ENCODE data around the gene MAP3K13.
"Not testable (repeated sequence)": the region's sequence is repeated elsewhere in the genome, so short reads cannot be mapped to it uniquely, and the experiment has no call there.

The MAP3K13 gene

GRCh38 chr3:185399737-185400667 is 37.1 kb downstream of the MAP3K13 start:
- peak in 1 of 3 donors; percentile 9 for DNase-seq

- no peak for DNase-seq
Measured at GRCh38 chr3:185400866-185401265, 37.9 kb downstream of the MAP3K13 start.

- DNase-seq = no peak
Measured at GRCh38 chr3:185401319-185401955, 38.5 kb downstream of the MAP3K13 start.

GRCh38 chr3:185402561-185402960 is 39.6 kb downstream of the MAP3K13 start:
- DNase-seq = no peak

GRCh38 chr3:185403002-185403401 is 40.1 kb downstream of the MAP3K13 start:
- DNase-seq = no peak

GRCh38 chr3:185405243-185405642 is 42.3 kb downstream of the MAP3K13 start:
- DNase-seq = no peak

GRCh38 chr3:185405664-185406063 is 42.7 kb downstream of the MAP3K13 start:
- DNase-seq = no peak

GRCh38 chr3:185406121-185406620 is 43.2 kb downstream of the MAP3K13 start:
- no peak for DNase-seq

- DNase-seq = no peak
Measured at GRCh38 chr3:185409957-185410356, 47.0 kb downstream of the MAP3K13 start.

- DNase-seq = no peak
Measured at GRCh38 chr3:185411133-185411532, 48.2 kb downstream of the MAP3K13 start.

GRCh38 chr3:185416513-185416912 is 53.6 kb downstream of the MAP3K13 start:
- no peak for DNase-seq

- not testable (repeated sequence) for DNase-seq
Measured at GRCh38 chr3:185418561-185418977, 55.6 kb downstream of the MAP3K13 start.

GRCh38 chr3:185420762-185421161 is 57.8 kb downstream of the MAP3K13 start:
- peak; percentile 41 to 47 (median 42) for DNase-seq

GRCh38 chr3:185421577-185422232 is 58.8 kb downstream of the MAP3K13 start:
- DNase-seq = no peak

- no peak for DNase-seq
Measured at GRCh38 chr3:185422677-185423076, 59.7 kb downstream of the MAP3K13 start.

- peak; percentile 28 to 30 (median 28) for DNase-seq
Measured at GRCh38 chr3:185423178-185423577, 60.2 kb downstream of the MAP3K13 start.

GRCh38 chr3:185424435-185424834 is 61.5 kb downstream of the MAP3K13 start:
- DNase-seq = no peak

- no peak for DNase-seq
Measured at GRCh38 chr3:185430375-185430774, 67.4 kb downstream of the MAP3K13 start.

GRCh38 chr3:185439745-185440466 is 77.0 kb downstream of the MAP3K13 start:
- no peak for DNase-seq

- DNase-seq = no peak
Measured at GRCh38 chr3:185442031-185442430, 79.1 kb downstream of the MAP3K13 start.

GRCh38 chr3:185444329-185444728 is 81.4 kb downstream of the MAP3K13 start:
- no peak for DNase-seq

- DNase-seq = no peak
Measured at GRCh38 chr3:185448107-185448506, 85.2 kb downstream of the MAP3K13 start.

- DNase-seq = not testable (repeated sequence)
Measured at GRCh38 chr3:185451432-185451831, 88.5 kb downstream of the MAP3K13 start.
